ENCODE measurements around the gene NKX6-2.

NKX6-2 gene

GRCh38 chr10:132755166-132755711, 30.7 kb downstream of the NKX6-2 start:
- DNase-seq (ENCODE audit: low read depth, low spot score), result no peak

- DNase-seq (ENCODE audit: low read depth, low spot score), result no peak
These were observed 31.9 kb downstream of the NKX6-2 start for GRCh38 chr10:132754071-132754470.

GRCh38 chr10:132753596-132753995, 32.4 kb downstream of the NKX6-2 start:
- no peak for DNase-seq (ENCODE audit: low read depth, low spot score)

GRCh38 chr10:132752961-132753360, 33.0 kb downstream of the NKX6-2 start:
- no peak for DNase-seq (ENCODE audit: low read depth, low spot score)

- no peak for DNase-seq (ENCODE audit: low read depth, low spot score)
These were observed 33.6 kb downstream of the NKX6-2 start for GRCh38 chr10:132752378-132752777.

GRCh38 chr10:132750936-132751335, 35.0 kb downstream of the NKX6-2 start:
- DNase-seq (ENCODE audit: low read depth, low spot score), result no peak

GRCh38 chr10:132749371-132749795, 36.6 kb downstream of the NKX6-2 start:
- no peak for DNase-seq (ENCODE audit: low read depth, low spot score)

- no peak for DNase-seq (ENCODE audit: low read depth, low spot score)
These were observed 37.2 kb downstream of the NKX6-2 start for GRCh38 chr10:132748545-132749370.

GRCh38 chr10:132748135-132748534, 37.8 kb downstream of the NKX6-2 start:
- DNase-seq (ENCODE audit: low read depth, low spot score), result no peak

- peak; percentile 41 for DNase-seq (ENCODE audit: low read depth, low spot score)
These were observed 38.9 kb downstream of the NKX6-2 start for GRCh38 chr10:132746801-132747625.

GRCh38 chr10:132746386-132746785, 39.6 kb downstream of the NKX6-2 start:
- no peak for DNase-seq (ENCODE audit: low read depth, low spot score)

GRCh38 chr10:132745971-132746370, 40.0 kb downstream of the NKX6-2 start:
- DNase-seq (ENCODE audit: low read depth, low spot score), result no peak

GRCh38 chr10:132745511-132745910, 40.4 kb downstream of the NKX6-2 start:
- DNase-seq (ENCODE audit: low read depth, low spot score), result no peak

GRCh38 chr10:132744839-132745238, 41.1 kb downstream of the NKX6-2 start:
- no peak for DNase-seq (ENCODE audit: low read depth, low spot score)

- DNase-seq (ENCODE audit: low read depth, low spot score), result peak; percentile 81
These were observed 41.9 kb downstream of the NKX6-2 start for GRCh38 chr10:132743925-132744490.

- DNase-seq (ENCODE audit: low read depth, low spot score), result peak; percentile 78
These were observed 42.6 kb downstream of the NKX6-2 start for GRCh38 chr10:132743196-132743924.

- no peak for DNase-seq (ENCODE audit: low read depth, low spot score)
These were observed 43.1 kb downstream of the NKX6-2 start for GRCh38 chr10:132742837-132743194.

- no peak for DNase-seq (ENCODE audit: low read depth, low spot score)
These were observed 43.6 kb downstream of the NKX6-2 start for GRCh38 chr10:132742167-132742836.

GRCh38 chr10:132740588-132740987, 45.4 kb downstream of the NKX6-2 start:
- DNase-seq (ENCODE audit: low read depth, low spot score), result no peak

GRCh38 chr10:132739225-132739613, 46.7 kb downstream of the NKX6-2 start:
- DNase-seq (ENCODE audit: low read depth, low spot score), result no peak
